Activated T-cell treated with anti-CD3 and anti-CD28 coated beads for 48 hours (primary cell): ENCODE data around the gene HHAT.
"Not testable (repeated sequence)": the region's sequence is repeated elsewhere in the genome, so short reads cannot be mapped to it uniquely, and the experiment has no call there.

Experiments
- DNase-seq: peaks from one replicate; pipeline ENCODE4 v3.0.0-alpha.2; 2020; ENCODE audit warnings: low read depth

Gene HHAT

DNA sequence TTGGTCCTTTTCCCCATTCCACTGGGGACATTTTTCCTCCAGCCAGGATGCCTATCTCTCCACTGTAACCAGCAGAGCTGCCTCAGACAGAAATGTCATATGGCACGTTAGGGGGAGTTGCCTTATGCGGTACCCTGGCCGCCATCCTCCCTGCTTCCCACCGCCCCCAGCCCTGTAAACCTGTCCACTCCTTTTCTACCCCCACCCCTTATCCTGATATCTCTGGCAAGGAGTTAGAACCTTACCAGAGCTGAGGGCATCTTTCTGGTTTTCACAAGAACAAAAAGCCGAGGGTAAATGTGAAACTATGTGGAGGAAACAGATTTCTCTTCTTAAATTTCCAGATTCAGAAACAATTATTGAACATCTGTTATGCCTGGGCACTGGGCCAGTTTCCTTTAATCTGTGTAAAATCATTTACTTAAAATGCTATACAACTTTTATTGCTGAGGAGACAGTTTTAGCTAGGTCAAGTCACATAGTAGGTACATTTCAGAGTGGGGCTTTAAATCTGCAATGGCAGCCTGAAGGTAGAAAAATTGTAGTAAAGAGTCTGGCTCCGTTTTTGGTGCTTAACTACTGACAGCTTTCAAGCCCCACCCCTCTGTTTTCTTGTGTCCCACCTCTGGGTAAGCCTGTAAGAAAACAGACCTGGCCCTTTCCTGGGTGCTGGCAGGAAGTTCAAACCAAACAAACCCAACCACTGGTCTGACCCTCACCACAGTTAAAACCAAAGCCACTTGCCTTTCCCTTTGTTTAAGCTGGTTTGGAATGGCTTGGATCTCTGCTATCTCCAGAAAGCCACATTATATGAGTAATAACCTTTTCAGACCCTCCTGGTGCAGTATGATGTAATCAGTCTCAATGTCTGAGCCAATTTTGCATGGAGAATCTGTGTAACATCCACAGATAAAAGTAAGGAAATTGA lies 319.0 kb downstream of the HHAT start:
- DNase-seq: no peak

DNA sequence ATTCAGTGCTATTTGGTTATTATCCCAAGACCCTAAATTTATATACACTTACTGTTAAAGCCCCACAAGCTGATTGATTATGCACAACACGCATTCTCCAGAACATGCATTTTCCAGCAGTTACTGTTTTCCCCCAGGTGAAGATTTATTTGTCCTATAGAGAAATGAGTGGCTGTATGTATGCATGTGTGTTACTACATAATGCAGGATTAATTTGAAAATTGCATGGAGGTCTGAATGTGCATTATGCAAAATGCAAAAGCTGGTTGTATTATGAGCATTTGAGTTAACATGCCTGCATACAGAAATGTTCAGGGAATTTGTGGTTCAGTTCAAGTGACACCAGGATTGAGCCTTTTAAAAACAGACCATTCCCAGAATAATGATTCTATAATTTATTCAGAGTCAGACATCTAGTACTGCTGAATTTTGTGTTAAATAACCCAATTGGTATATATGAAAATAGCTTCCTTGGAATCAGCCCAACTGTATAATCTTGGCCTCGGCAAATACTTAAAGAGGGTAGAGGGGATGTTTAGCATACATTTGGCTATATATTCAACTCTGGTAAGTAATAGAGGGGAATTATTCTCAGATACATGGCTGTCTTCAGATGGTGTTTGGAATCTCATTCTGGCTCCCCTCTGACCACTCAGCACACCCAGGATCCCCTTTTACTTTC lies 320.0 kb downstream of the HHAT start:
- no peak for DNase-seq

DNA sequence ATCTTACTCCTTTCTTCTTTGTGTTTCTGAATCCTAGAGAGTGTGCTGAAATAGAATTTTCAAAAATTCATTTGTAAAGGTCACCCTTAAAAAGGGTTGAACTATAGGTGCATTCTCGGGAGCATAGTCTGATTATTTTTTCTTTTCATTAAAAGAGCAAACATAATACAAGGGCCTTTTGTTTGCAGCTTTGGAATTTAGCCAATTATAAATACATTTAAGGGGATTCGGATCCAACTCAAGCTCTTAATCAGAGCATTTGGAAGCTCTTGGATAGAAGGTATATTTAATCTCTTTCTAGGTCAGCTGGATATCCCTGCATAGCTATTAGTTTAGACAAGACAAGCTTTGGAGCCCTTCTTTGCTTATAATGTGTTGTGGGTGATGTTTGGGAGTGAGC lies 321.7 kb downstream of the HHAT start:
- DNase-seq: no peak

DNA sequence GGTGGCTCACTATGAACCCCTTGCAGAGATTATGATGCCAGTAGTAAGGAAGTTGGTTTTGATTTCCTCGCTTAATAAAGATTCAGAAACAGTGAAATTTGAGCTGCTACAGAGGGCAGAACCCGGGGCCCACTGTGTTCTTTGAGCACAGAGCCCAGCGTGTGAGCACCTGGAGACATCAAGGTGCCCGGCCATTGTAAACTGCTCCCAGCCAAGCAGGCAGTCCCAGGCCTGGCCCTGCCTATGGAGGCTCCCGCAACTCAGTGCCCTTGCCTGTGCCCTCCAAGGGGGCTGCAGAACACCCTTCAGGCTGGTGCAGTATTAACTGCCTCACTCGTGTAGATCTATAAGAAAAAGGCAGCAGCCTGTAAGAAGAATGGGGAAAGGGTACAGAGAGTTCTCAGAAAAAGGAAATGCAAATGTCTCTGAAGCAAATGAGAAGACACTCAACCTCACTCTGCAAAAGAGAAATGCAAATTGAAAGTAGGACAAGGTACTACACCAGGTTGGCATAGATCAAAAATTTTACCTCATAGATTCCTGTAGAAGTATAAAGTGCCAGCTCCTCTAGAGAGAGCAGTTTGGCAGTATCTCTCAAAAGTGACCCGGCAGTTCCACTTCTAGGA lies 323.7 kb downstream of the HHAT start:
- no peak for DNase-seq

DNA sequence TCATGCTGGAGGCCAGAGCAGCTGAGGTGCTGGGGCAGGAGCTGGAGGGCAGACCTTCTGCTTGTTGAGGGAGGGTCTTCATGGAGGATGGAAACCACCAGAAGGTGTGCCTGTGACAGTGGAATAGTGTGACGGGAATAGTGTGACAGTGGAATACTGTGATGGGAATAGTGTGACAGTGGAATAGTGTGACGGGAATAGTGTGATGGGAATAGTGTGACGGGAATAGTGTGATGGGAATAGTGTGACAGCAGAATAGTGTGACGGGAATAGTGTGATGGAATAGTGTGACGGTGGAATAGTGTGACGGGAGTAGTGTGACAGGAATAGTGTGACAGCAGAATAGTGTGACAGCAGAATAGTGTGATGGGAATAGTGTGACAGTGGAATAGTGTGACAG lies 325.1 kb downstream of the HHAT start:
- DNase-seq: no peak

DNA sequence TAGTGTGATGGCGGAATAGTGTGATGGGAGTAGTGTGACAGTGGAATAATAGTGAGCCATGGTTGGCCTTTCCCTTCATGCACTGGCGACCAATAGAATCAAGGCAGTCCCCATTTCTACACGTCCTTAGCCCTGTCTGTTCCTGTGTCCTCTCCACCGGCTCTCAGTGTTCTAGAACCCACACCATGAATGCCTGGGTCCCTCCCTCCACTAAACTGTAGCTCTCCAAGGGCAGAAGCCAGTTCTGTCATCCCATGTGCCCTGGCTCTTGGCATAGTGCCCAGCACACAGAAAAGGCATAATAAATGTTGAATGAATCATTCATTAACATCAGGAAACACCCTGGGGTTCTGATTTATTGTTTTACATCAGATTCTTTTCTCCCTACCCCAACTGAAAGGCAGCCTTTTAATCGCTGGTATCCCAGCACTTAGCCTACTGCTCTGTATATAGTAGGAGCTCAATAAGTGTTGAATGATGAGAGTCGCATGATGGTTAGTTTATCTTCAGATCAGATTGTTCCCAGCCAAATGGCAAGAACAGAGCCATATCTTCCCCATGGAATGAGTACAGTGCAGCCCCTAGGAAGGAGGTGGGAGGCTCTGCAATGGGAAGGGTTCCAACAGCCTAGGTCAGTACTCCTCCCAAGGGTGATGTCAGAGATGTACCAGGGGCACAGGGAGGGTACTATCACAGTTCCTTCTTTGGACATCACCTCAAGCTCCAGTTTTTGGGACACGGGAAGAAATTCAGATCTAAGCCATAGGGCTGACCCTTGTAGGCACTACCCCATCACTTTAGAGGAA lies 325.7 kb downstream of the HHAT start:
- no peak for DNase-seq

DNA sequence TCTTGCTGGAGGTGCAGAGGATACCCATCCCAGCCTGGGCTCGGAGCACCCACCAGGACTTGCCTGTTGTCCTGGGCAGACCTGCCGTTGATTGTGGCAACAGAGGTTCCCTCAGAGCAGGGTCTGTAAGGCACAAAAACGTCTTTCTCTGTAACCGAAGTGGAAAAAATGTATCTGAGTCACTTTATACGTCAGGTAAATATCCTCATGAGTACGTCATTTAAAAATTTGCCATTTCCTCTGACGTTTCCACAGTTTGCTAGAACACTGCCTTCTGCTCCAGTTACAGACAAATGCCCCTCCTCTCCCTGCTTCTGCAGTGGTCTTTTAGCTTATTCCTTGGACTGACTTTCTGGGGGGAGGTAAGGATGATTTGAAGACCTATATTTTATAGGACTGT lies 326.8 kb downstream of the HHAT start:
- DNase-seq: no peak

DNA sequence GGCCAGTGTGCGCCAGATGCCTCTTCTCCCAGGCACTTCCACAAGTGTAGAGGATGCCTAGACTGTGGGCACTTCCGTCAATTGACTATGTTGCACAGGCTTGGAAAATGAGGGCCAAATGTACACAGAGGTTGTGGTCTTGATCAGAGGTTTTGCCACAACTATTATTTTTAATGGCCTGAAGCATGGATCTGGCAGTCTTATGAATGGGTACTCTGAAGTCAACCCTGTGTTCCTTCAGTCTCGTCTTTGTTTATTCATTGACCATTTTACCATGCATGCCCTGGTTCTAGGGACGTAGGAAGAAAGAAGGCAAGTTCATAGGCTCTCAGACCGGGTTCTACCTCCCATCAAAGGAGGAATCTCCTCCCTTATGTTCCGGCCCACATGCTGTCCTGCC lies 329.1 kb downstream of the HHAT start:
- no peak for DNase-seq

DNA sequence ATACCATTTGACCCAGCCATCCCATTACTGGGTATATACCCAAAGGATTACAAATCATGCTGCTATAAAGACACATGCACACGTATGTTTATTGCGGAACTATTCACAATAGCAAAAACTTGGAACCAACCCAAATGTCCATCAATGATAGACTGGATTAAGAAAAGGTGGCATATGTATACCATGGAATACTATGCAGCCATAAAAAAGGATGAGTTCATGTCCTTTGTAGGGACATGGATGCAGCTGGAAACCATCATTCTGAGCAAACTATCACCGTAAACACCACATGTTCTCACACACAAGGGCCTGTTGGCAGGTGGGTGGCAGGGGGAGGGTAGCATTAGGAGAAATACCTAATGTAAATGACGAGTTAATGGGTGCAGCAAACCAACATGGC lies 332.8 kb downstream of the HHAT start:
- not testable (repeated sequence) for DNase-seq

DNA sequence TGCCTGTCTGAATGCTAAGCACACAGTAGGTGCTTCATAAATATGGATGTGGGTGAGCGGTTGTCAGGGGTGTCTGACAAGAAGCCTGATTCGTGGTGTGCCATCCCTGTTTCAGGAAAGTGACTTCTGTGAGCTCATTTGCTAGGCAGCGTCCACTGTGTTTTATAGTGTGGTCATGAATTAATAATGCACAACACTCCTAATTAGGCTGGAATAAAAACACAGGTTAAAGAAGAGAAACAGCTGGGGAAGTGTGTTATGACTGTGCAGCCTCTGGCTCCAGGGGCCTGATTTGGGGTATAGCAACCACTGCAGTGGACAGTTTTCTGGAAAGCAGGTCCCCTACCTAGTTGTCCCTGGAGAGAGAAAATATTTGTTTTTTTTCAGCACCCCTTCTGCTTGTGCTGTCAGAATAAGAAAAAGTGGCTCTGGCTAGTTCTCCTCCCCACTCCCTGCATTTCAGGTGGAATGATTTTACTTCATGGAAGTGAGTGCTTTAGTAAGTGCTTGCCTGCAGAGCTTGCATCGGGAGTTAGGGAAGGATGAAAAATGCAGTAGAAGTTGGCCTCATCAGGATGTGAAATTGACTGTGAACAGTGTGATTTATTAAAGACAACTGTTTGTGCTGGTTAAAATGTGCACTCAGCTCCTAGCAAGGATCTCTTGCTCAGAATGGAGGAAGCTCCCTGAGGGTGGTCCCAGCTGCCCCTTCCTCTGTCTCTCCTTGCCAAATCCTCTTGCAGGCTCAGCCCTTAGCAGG lies 333.8 kb downstream of the HHAT start:
- no peak for DNase-seq

DNA sequence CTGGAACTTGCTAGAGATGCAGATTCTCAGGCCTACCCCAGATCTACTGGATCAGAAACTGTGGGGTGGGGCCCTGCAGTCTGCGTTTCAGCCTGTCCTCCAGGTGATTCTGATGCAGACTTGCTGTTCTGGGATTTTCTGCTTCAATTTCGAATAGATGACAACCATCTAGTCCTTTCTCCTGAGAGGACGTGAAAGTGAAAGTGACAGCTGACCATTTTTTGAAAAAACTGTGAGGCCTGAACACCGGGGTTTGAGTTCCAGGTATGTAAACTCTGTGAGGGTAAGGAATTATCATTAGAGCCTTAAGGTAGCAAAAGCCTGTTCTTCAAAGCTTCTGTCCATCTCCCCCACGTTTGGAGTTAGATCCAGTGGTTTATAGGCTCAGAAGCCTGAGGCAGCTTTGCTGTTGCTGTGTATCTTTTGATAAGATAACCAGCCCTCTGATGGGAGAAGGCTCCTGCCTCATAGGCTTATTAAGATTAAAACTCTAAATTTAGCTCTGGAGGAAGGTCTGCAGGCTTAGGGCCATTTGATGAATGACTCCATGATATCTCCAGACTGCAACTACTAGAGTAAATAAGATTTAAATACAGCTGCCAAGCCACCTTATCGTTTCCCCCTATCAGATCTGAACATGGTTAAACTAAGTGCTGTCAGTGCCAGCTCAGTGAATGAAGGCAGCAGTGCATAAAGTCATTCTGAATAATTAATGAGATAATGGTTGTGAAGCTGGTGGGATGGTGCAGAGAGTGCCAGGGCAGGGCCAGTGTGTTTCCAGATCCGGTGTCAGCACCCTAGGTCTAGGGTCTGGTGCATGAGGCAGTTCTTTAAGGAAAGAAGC lies 335.2 kb downstream of the HHAT start:
- no peak for DNase-seq

DNA sequence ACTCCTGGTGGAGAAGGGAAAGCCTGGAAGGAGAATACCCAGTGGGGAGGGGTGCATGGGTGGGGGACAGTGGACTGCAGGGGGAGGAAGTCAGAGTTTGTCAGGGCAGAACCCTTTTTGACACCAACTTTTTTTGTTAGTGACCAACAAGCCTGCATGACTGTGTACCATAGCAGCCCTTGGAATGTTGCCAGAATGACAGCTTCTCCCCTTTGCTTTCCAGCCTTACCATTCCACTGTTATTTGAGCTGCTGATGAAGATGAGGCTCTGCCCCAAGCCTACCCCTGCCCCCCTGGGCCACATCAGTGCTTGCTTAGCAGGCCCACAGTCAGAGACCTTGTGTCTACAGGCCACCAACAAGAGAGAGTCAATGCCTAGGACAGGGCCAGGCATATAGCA lies 341.2 kb downstream of the HHAT start:
- DNase-seq: no peak

DNA sequence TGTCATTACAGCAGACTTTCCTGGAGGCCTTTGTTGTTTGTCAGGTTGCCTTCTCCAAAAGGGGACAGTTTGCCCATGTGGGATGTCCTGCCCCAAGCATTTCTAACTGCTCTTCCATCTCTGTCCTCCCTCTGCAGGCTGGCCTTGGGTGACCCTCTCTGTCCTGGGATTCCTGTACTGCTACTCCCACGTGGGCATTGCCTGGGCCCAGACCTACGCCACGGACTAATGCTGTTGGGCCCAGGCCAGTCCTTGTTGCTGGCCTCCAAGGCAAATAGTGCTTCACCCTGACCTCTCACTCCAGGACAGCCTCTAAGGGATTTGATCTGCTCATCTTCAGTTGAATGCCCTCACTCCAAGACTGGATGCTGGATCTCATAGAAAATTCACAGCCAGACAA lies 345.4 kb downstream of the HHAT start:
- DNase-seq: no peak

DNA sequence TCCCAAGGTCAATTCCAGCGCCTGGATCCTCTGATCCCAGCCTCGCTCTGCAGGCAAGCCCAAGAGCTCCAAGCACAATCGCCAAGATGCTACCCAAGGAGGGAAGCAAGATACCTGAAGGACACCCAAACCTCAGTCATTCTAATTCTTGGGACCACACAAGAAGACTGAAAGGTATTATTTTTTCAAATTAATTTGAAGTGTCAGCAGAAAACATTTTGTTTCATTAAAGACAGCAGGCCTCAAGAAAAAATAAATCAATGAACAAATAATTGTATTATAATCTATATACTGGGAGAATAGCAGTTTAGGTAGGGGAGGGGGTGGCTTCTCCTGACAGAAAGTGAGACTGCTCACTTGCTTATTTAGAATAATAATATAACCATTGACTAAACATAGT lies 347.8 kb downstream of the HHAT start:
- DNase-seq: no peak

DNA sequence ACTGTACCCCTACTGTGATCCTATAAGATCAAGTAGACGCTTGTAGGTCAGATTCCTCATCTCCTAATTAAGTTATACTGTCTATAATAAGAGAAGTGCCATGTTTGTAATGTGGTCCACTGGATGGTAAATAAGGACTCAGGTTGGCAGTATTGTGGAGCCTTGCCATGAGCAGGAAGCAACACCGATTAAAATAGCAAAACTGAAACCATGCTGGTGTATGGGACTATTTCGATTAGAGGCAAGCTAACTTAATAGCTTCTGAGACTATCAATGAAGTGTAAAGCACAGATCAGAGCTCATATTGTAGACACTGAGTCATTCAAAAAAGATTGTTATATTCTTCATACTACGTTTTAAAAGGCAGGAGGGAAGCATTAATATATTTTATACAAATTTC lies 348.8 kb downstream of the HHAT start:
- no peak for DNase-seq

DNA sequence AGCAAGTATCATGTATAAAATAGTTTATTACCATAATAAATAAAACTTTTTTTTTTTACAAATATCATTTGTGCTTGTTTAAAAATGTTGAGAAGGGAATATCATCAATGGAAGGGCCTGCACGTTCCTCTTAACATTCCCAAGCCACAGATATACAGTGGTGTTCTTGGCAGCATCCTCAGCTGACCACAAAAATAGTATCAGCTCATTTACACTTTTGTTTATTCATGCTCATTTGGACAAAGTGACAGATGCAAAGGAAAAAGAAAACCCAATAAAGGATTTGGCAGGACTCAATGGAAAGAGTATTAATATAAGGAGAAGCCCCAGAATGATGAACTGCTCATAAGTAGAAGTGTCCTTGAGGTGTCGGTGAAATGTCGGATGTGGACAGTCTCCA lies 349.6 kb downstream of the HHAT start:
- no peak for DNase-seq

DNA sequence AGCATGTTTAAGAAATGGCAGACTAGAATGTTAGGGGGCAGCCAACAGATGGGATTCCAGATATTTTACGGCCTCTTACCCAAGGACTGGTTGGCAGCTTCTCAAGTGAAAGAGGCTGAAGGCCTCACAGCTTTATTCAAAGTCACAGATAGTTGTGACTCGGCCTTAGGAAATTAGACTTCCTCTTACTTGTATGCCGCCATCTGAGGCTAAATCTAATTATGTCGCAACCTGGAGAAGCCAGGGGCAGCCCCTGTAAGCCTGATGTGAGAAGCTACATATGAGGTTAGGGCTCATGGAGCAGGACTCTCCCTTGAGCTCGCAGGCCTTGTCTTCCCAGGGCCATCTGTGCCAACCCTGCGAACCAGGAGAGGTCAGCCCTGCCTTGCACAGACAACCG lies 352.5 kb downstream of the HHAT start:
- DNase-seq: no peak

DNA sequence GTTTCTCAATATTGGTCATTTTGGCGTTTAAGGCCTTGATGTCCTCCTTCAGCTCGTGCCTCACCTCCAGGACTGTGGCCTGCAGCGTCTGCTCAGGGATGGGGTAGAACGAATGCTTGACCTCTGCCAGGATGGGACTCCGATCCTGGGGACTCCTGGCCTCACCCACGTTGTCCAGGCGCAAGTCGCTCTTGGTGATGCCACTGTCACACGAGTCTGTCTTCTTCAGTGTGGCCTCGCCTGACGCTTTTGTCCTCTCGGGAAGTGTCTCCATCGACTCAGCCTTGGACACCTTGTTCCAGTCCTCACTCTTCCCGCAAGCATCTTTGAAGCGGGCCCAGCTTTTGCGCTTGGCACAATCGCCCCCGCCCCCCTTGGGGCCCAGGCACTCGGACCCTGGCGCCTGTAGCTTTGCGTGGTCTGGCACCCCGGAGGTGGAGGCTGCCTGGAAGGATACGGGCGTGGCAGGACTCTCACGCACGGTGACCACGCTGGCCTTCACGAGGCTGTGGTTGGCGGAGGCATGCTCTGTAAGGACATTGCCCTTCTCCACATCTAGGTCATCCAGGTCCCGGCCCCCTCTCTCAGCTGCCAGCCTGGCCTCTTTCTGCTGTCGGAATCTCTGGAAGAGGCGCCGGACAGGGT lies 354.8 kb downstream of the HHAT start:
- DNase-seq: no peak

DNA sequence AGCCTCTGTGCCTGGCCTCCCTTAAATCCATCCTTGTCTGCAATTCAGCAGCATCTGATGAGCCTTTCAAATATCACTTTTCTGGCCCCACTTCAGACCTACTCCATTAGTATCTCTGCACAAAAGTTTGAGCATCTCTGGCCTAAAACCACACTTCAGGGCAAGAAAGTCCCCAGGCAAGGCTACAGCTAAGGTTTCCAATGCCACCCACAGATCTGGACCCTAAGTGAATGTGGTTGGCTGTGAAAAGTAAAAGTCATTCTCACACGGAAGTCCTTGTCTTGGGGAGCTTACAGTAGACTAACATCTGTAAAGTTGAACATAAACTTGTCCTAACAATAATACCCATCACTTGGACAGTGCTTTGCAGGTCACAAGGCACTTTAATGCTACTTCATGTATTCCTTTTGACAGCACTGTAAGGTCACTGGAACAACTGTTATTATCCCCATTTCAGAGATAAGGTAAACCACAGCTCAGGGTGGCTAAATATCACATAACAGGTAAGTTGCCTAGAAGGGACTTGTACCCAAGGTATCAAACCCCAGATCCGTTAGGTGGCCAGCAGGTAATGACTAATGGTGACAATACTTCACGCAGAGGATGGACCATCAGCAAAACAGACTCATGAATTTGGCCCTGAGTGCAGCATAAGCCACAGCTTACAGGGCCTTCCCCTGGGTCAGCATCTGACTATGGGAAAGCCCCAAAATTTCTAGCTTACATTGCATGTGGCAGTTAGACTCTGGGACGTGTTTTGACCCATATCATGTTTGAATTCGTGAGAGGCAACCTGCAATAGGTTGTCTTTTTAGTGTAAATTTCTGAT lies 356.0 kb downstream of the HHAT start:
- DNase-seq: no peak
